Measurements from ENCODE around the gene CLOCK.
"Not testable (repeated sequence)": the region's sequence is repeated elsewhere in the genome, so short reads cannot be mapped to it uniquely, and the experiment has no call there.

The CLOCK gene, protein sequence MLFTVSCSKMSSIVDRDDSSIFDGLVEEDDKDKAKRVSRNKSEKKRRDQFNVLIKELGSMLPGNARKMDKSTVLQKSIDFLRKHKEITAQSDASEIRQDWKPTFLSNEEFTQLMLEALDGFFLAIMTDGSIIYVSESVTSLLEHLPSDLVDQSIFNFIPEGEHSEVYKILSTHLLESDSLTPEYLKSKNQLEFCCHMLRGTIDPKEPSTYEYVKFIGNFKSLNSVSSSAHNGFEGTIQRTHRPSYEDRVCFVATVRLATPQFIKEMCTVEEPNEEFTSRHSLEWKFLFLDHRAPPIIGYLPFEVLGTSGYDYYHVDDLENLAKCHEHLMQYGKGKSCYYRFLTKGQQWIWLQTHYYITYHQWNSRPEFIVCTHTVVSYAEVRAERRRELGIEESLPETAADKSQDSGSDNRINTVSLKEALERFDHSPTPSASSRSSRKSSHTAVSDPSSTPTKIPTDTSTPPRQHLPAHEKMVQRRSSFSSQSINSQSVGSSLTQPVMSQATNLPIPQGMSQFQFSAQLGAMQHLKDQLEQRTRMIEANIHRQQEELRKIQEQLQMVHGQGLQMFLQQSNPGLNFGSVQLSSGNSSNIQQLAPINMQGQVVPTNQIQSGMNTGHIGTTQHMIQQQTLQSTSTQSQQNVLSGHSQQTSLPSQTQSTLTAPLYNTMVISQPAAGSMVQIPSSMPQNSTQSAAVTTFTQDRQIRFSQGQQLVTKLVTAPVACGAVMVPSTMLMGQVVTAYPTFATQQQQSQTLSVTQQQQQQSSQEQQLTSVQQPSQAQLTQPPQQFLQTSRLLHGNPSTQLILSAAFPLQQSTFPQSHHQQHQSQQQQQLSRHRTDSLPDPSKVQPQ

DNA sequence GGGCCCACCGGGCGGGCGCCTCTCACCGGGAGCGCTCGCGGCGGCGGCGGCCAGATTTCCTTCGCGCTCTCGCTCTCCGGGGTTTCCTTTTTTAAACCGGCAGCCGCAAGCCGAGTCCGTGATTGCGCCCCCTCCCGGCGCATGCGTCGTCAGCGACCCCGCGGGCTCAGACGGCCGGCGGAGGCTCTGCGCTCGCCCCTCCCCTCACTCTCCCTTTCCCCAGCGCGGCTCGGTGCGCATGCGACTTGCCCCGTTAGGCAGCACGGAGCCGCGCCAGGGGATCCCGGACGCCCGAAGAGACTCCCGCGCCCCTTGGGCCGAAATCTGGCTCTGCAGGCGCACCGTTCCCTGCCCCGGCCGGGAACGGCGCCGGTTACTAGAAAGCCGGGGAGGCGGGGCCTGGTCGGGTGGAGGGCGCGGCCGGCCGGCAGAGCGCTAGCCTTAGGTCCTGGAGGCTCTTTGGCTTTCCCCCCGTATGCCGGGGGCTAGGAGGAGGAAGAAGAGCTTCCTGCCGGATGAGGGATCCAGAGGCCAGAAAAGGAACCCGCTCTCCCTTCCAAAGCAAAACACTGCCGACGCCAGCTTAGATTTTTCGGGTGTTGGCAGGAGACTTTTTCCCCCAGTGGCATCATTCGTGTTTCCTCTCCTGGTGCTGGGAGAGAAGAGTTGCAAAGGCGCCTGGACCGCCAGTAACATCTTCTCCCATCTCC is at the start of gene CLOCK:
TSS of gene CLOCK (minus strand) at position 154 of the 710 bp plus-strand sequence. CDS start 64,124 bp downstream, outside the sequence.
- no peaks in the 10 kb centered on the region for H3K36me3 ChIP-seq (ENCODE audit: control insufficient read depth, insufficient read depth, low read length)
- peaks cover 10% of the 10 kb centered on the region for H3K4me1 ChIP-seq (ENCODE audit: control insufficient read depth, insufficient read depth, low read length)
- H3K27me3 ChIP-seq (ENCODE audit: control insufficient read depth, insufficient read depth, low read length), result no peaks in the 10 kb centered on the region
- peak within 1 kb of the TSS; percentile 68 for H3K9ac ChIP-seq (ENCODE audit: low read length)
- peak within 1 kb of the TSS; percentile 96 for H3K4me3 ChIP-seq (ENCODE audit: low read length)
- peak within 1 kb of the TSS; percentile 94 for H3K27ac ChIP-seq (ENCODE audit: low read depth, low read length)

- Histone ChIP-seq H3K4me3 (ENCODE audit: low read length) (no peak within 1 kb of the TSS), H3K4me1 (ENCODE audit: control insufficient read depth, insufficient read depth, low read length) (no peaks in the 10 kb centered on the region), H3K27me3 (ENCODE audit: control insufficient read depth, insufficient read depth, low read length) (no peaks in the 10 kb centered on the region), H3K36me3 (ENCODE audit: control insufficient read depth, insufficient read depth, low read length) (no peaks in the 10 kb centered on the region), H3K9ac (ENCODE audit: low read length) (no peak within 1 kb of the TSS), H3K27ac (ENCODE audit: low read depth, low read length) (no peak within 1 kb of the TSS)
Measured at GRCh38 chr4:55592014-55592413, 45.3 kb upstream of the CLOCK start, which contains the start of gene PDCL2. TSS of gene PDCL2 (minus strand) at chr4:55592245. CDS start at chr4:55592109, 136 bp downstream.

DNA sequence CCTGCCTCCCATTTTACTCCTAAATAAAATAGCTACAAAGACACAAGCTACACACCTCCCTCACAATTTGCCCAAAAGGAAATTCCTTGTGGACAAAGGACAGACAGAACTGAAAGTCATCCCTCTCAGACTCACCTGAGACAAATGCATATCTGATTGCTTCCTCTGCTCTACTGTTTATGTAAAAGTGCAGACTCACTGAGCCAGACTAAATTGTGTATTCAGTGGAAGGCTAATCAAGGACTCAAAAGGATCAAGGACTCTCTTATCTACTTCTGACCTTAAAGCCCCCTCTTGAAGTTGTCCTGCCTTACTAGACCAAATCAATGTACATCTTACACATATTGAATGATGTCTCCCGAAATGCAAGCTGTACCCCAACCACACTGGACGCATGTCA is 41.5 kb upstream of the CLOCK start:
- Histone ChIP-seq H3K27ac (ENCODE audit: low read depth, low read length) (no peak overlapping the region), H3K4me3 (ENCODE audit: low read length) (no peak overlapping the region), H3K36me3 (ENCODE audit: control insufficient read depth, insufficient read depth, low read length) (no peaks in the 10 kb centered on the region), H3K4me1 (ENCODE audit: control insufficient read depth, insufficient read depth, low read length) (no peaks in the 10 kb centered on the region), H3K9ac (ENCODE audit: low read length) (no peak overlapping the region), H3K27me3 (ENCODE audit: control insufficient read depth, insufficient read depth, low read length) (no peaks in the 10 kb centered on the region)

DNA sequence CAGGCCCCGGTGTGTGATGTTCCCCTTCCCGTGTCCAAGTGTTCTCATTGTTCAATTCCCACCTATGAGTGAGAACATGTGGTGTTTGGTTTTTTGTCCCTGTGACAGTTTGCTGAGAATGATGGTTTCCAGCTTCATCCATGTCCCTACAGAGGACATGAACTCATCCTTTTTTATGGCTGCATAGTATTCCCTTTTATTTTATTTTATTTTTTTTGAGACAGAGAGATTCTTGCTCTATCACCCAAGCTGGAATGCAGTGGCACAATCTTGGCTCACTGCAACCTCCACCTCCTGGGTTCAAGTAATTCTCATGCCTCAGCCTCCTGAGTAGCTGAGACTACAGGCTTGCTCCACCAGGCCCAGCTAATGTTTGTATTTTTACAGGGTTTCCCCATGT is 36.1 kb upstream of the CLOCK start:
- H3K27me3 ChIP-seq (ENCODE audit: control insufficient read depth, insufficient read depth, low read length); H3K27ac ChIP-seq (ENCODE audit: low read depth, low read length); H3K36me3 ChIP-seq (ENCODE audit: control insufficient read depth, insufficient read depth, low read length); H3K9ac ChIP-seq (ENCODE audit: low read length); H3K4me3 ChIP-seq (ENCODE audit: low read length); H3K4me1 ChIP-seq (ENCODE audit: control insufficient read depth, insufficient read depth, low read length): not testable (repeated sequence)

- Histone ChIP-seq H3K27ac (ENCODE audit: low read depth, low read length) (no peak overlapping the region), H3K4me1 (ENCODE audit: control insufficient read depth, insufficient read depth, low read length) (no peaks in the 10 kb centered on the region), H3K36me3 (ENCODE audit: control insufficient read depth, insufficient read depth, low read length) (no peaks in the 10 kb centered on the region), H3K27me3 (ENCODE audit: control insufficient read depth, insufficient read depth, low read length) (no peaks in the 10 kb centered on the region), H3K9ac (ENCODE audit: low read length) (no peak overlapping the region), H3K4me3 (ENCODE audit: low read length) (no peak overlapping the region)
Measured at GRCh38 chr4:55578341-55579010, 31.8 kb upstream of the CLOCK start.

GRCh38 chr4:55575513-55575912 is 28.8 kb upstream of the CLOCK start:
- H3K36me3 ChIP-seq (ENCODE audit: control insufficient read depth, insufficient read depth, low read length), result no peaks in the 10 kb centered on the region
- H3K27me3 ChIP-seq (ENCODE audit: control insufficient read depth, insufficient read depth, low read length), result no peaks in the 10 kb centered on the region

DNA sequence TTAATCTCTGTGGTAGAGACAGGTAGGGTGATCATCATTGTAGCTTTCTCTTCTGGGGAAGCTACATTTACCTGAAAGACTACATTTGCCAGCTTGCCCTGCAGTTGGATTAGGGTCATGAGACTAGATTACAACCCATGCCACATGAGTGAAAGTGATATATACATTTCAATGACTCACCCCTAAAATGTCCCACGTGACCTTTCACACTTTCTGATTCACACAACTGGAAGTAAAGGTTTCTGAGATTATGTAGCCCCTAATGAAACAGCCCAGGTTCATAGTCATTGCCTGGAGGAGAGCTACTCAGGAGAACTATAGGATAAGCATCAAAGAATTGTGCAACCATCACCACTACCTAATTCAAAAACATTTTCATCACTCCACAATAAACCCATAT is 27.5 kb upstream of the CLOCK start:
- Histone ChIP-seq H3K27ac (ENCODE audit: low read depth, low read length) (no peak overlapping the region), H3K4me1 (ENCODE audit: control insufficient read depth, insufficient read depth, low read length) (no peaks in the 10 kb centered on the region), H3K27me3 (ENCODE audit: control insufficient read depth, insufficient read depth, low read length) (no peaks in the 10 kb centered on the region), H3K36me3 (ENCODE audit: control insufficient read depth, insufficient read depth, low read length) (no peaks in the 10 kb centered on the region), H3K9ac (ENCODE audit: low read length) (no peak overlapping the region), H3K4me3 (ENCODE audit: low read length) (no peak overlapping the region)

More at GRCh38 chr4:55575513-55575912, 28.8 kb upstream of the CLOCK start:
- Histone ChIP-seq H3K9ac (ENCODE audit: low read length) (no peak overlapping the region), H3K4me3 (ENCODE audit: low read length) (no peak overlapping the region), H3K4me1 (ENCODE audit: control insufficient read depth, insufficient read depth, low read length) (no peaks in the 10 kb centered on the region), H3K27ac (ENCODE audit: low read depth, low read length) (no peak overlapping the region)

- Histone ChIP-seq H3K36me3 (ENCODE audit: control insufficient read depth, insufficient read depth, low read length) (no peaks in the 10 kb centered on the region), H3K27me3 (ENCODE audit: control insufficient read depth, insufficient read depth, low read length) (no peaks in the 10 kb centered on the region), H3K9ac (ENCODE audit: low read length) (no peak overlapping the region), H3K27ac (ENCODE audit: low read depth, low read length) (no peak overlapping the region), H3K4me1 (ENCODE audit: control insufficient read depth, insufficient read depth, low read length) (no peaks in the 10 kb centered on the region), H3K4me3 (ENCODE audit: low read length) (no peak overlapping the region)
Measured at GRCh38 chr4:55571806-55572205, 25.1 kb upstream of the CLOCK start.

DNA sequence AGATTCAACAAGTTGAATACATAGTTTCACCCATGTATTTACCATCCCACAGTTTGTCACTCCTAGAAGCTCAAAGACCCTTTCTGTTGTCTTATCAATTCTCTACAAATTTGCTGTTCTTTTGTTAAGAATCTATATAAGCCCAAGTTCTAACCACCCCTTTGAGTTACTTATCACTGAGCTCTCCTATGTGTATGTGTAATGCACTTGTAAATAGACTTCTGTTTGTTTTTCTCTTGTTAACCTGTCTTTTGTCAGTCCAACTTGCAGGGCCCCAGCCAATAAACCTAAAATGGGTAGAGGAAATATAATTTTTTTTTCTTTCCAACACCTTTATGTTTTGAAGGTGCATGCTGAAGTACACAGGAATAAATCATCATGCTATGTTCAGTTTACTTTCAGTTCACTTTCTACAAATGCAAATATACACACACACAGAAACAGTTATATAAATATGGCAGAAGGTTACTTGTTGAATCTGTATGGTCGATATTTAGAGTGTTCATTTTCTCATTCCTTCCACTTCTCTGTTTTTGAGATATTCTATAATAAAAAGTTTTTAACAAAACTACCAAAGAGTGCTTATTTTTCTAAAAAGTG is 22.3 kb upstream of the CLOCK start:
- Histone ChIP-seq H3K27me3 (ENCODE audit: control insufficient read depth, insufficient read depth, low read length) (no peaks in the 10 kb centered on the region), H3K9ac (ENCODE audit: low read length) (no peak overlapping the region), H3K36me3 (ENCODE audit: control insufficient read depth, insufficient read depth, low read length) (no peaks in the 10 kb centered on the region), H3K4me3 (ENCODE audit: low read length) (no peak overlapping the region), H3K4me1 (ENCODE audit: control insufficient read depth, insufficient read depth, low read length) (no peaks in the 10 kb centered on the region), H3K27ac (ENCODE audit: low read depth, low read length) (no peak overlapping the region)

DNA sequence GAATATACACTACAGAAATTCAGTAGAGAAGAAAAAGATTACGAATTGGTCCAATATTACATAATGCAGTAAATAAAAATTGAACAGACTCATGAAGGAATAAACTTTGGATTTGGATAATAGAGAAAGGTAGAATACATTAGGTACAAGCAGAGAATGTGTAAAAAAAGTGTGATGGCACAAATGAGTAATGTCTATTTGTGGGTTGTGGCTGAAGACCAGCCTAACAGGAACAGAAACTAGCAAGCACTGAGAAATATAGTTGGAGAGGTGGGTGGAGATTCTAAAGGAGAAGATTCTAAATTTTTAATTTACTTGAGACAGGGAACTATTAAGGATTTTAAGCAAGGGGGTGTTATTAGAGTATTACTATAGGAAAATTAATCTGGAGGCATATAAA is 15.2 kb upstream of the CLOCK start:
- no peak overlapping the region for H3K4me3 ChIP-seq (ENCODE audit: low read length)
- no peaks in the 10 kb centered on the region for H3K36me3 ChIP-seq (ENCODE audit: control insufficient read depth, insufficient read depth, low read length)
- H3K27ac ChIP-seq (ENCODE audit: low read depth, low read length), result no peak overlapping the region
- H3K9ac ChIP-seq (ENCODE audit: low read length), result no peak overlapping the region
- H3K27me3 ChIP-seq (ENCODE audit: control insufficient read depth, insufficient read depth, low read length), result no peaks in the 10 kb centered on the region
- no peaks in the 10 kb centered on the region for H3K4me1 ChIP-seq (ENCODE audit: control insufficient read depth, insufficient read depth, low read length)

GRCh38 chr4:55560096-55560495 is 13.4 kb upstream of the CLOCK start:
- Histone ChIP-seq H3K4me3 (ENCODE audit: low read length) (no peak overlapping the region), H3K36me3 (ENCODE audit: control insufficient read depth, insufficient read depth, low read length) (no peaks in the 10 kb centered on the region), H3K27me3 (ENCODE audit: control insufficient read depth, insufficient read depth, low read length) (no peaks in the 10 kb centered on the region), H3K4me1 (ENCODE audit: control insufficient read depth, insufficient read depth, low read length) (no peaks in the 10 kb centered on the region), H3K27ac (ENCODE audit: low read depth, low read length) (no peak overlapping the region), H3K9ac (ENCODE audit: low read length) (no peak overlapping the region)
